ENCODE results near the gene PAGR1. TPM values are rescaled to one million over a fixed set of nuclear protein-coding genes. Genes with fewer than 3 reads are reported as not detected.

Gene PAGR1
- total RNA-seq, 1 donor from 2014 or later: 29.1 TPM

DNA sequence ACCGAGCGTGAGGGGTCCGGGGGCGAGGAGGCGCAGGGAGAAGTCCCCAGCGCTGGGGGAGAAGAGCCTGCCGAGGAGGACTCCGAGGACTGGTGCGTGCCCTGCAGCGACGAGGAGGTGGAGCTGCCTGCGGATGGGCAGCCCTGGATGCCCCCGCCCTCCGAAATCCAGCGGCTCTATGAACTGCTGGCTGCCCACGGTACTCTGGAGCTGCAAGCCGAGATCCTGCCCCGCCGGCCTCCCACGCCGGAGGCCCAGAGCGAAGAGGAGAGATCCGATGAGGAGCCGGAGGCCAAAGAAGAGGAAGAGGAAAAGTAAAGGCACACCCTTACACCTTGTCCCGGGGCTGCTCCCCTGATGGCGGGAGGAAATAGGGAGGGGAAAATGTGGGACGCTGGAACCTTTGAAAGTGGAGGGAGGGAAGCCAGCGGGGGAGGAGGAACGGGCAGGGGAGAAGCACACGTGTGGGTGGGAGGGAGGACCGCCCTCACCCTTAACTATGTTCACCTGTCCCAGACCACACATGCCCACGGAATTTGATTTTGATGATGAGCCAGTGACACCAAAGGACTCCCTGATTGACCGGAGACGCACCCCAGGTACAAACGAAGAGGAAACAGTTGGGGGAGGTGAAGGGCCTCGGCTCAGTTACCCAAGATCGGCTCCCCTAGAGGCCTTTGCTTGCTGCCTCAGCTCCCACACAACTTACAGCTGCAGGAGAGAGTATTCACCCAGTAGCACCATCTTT, 916 bp downstream of the PAGR1 start:
- DNase-seq (ENCODE audit: extremely low spot score, unreplicated experiment): no peak

DNA sequence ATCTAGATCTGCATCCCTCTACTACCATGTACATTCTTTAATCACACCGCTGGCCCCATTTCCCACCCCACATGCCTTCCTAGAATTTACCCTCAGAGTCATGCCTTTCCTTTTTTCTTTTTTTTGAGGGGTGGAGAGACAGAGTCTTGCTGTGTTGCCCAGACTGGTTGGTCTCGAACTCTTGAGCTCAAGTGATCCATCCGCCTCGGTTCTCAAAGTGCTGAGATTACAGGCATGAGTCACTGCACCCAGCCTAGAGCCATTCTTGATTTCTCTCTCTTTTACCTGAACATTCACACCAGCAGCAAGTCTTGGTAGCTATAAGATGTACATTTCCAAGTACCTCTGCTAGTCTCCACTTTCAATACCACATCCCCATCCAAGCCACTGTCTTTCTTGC, 2.1 kb downstream of the PAGR1 start:
- no peak for DNase-seq (ENCODE audit: extremely low spot score, unreplicated experiment)
- H3K4me1 Mint-ChIP-seq (ENCODE audit: unreplicated experiment): peaks cover 76% of the 10 kb centered on the region
- TF ChIP-seq, protein P1, sequence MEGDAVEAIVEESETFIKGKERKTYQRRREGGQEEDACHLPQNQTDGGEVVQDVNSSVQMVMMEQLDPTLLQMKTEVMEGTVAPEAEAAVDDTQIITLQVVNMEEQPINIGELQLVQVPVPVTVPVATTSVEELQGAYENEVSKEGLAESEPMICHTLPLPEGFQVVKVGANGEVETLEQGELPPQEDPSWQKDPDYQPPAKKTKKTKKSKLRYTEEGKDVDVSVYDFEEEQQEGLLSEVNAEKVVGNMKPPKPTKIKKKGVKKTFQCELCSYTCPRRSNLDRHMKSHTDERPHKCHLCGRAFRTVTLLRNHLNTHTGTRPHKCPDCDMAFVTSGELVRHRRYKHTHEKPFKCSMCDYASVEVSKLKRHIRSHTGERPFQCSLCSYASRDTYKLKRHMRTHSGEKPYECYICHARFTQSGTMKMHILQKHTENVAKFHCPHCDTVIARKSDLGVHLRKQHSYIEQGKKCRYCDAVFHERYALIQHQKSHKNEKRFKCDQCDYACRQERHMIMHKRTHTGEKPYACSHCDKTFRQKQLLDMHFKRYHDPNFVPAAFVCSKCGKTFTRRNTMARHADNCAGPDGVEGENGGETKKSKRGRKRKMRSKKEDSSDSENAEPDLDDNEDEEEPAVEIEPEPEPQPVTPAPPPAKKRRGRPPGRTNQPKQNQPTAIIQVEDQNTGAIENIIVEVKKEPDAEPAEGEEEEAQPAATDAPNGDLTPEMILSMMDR (IDR thresholded peaks at IDR 0.05): no peak
- H3K9me3 Mint-ChIP-seq (ENCODE audit: unreplicated experiment): no peaks in the 10 kb centered on the region
- peaks cover 13% of the 10 kb centered on the region for H3K36me3 Mint-ChIP-seq (ENCODE audit: unreplicated experiment)
- H3K27ac Mint-ChIP-seq (ENCODE audit: unreplicated experiment): peak overlapping the region; percentile 50
- H3K27me3 Mint-ChIP-seq (ENCODE audit: unreplicated experiment): no peaks in the 10 kb centered on the region
- H3K4me3 Mint-ChIP-seq (ENCODE audit: unreplicated experiment): peak overlapping the region; percentile 94

More for the DNA sequence above, 916 bp downstream of the PAGR1 start:
- peaks cover 13% of the 10 kb centered on the region for H3K36me3 Mint-ChIP-seq (ENCODE audit: unreplicated experiment)
- peaks cover 74% of the 10 kb centered on the region for H3K4me1 Mint-ChIP-seq (ENCODE audit: unreplicated experiment)
- H3K9me3 Mint-ChIP-seq (ENCODE audit: unreplicated experiment): no peaks in the 10 kb centered on the region
- TF ChIP-seq, protein P1 (IDR thresholded peaks at IDR 0.05): no peak
- H3K4me3 Mint-ChIP-seq (ENCODE audit: unreplicated experiment): peak overlapping the region; percentile 94
- peak overlapping the region; percentile 99 for H3K27ac Mint-ChIP-seq (ENCODE audit: unreplicated experiment)
- H3K27me3 Mint-ChIP-seq (ENCODE audit: unreplicated experiment): no peaks in the 10 kb centered on the region

DNA sequence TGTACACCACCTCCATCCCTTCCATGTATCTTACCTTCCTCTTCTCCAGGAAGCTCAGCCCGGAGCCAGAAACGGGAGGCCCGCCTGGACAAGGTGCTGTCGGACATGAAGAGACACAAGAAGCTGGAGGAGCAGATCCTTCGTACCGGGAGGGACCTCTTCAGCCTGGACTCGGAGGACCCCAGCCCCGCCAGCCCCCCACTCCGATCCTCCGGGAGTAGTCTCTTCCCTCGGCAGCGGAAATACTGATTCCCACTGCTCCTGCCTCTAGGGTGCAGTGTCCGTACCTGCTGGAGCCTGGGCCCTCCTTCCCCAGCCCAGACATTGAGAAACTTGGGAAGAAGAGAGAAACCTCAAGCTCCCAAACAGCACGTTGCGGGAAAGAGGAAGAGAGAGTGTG, 3.6 kb downstream of the PAGR1 start:
- DNase-seq (ENCODE audit: extremely low spot score, unreplicated experiment): no peak
- Mint-ChIP-seq H3K27ac (ENCODE audit: unreplicated experiment) (peak overlapping the region; percentile 96), H3K27me3 (ENCODE audit: unreplicated experiment) (no peaks in the 10 kb centered on the region), H3K36me3 (ENCODE audit: unreplicated experiment) (peaks cover 13% of the 10 kb centered on the region), H3K4me3 (ENCODE audit: unreplicated experiment) (peak overlapping the region; percentile 88), H3K9me3 (ENCODE audit: unreplicated experiment) (no peaks in the 10 kb centered on the region), H3K4me1 (ENCODE audit: unreplicated experiment) (peaks cover 77% of the 10 kb centered on the region)
- TF ChIP-seq, protein P1 (IDR thresholded peaks at IDR 0.05): no peak

DNA sequence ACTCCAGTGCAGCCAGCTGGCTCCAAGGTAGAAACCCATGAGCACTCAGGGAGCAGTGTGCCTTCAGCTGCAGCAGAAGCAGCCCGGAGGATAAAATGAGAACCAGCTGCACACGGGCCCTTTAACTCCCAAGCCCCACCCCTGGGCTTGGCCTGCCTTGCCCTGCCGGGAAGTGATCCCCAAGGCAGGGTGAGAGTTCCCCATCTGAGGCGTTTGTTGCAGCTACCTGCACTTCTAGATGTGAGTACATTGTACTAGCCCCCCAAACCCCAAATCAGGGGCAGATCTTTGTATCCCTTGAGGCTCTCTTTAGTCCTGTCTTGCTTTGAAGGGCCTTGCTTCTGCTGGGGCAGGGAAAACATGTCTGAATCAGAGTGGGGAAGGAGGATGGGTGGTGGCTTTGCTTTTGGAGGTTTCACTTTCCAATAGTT, 4.3 kb downstream of the PAGR1 start, which contains the start of gene MVP:
Gene MVP (plus strand): TSS at position 192 of the 431 bp plus-strand sequence. CDS start 10,088 bp downstream, outside the sequence.
- TF ChIP-seq, protein P1 (IDR thresholded peaks at IDR 0.05): no peak
- no peaks in the 10 kb centered on the region for H3K27me3 Mint-ChIP-seq (ENCODE audit: unreplicated experiment)
- H3K4me1 Mint-ChIP-seq (ENCODE audit: unreplicated experiment): peaks cover 77% of the 10 kb centered on the region
- H3K9me3 Mint-ChIP-seq (ENCODE audit: unreplicated experiment): no peaks in the 10 kb centered on the region
- H3K27ac Mint-ChIP-seq (ENCODE audit: unreplicated experiment): peak within 1 kb of the TSS; percentile 96
- H3K4me3 Mint-ChIP-seq (ENCODE audit: unreplicated experiment): peak within 1 kb of the TSS; percentile 88
- DNase-seq (ENCODE audit: extremely low spot score, unreplicated experiment): no peak
- H3K36me3 Mint-ChIP-seq (ENCODE audit: unreplicated experiment): peaks cover 13% of the 10 kb centered on the region

All from osteocyte (in vitro differentiated cells).